Thyroid gland (tissue), 4 donors: ENCODE results near the gene ERCC6L.

ENCODE experiments used
- POLR2A ChIP-seq, 2 donors: fragments of 450-650 bp; IDR thresholded peaks; one replicate each; pipeline ENCODE4 v1.6.1; 2017; ENCODE audit warnings: antibody characterized with exemption in 2 of 2, mild to moderate bottlenecking in 2 of 2, moderate library complexity in 1 of 2
- TF ChIP-seq, protein P1 (sequence below), 6 experiments: fragments of 200-600 bp in 3 of 6; fragments of 450-650 bp in 3 of 6; sonication (generic) in 3 of 6; IDR thresholded peaks; one replicate each; pipeline ENCODE4 v1.5.1; 2016 to 2019; ENCODE audit warnings: antibody characterized with exemption in 6 of 6, mild to moderate bottlenecking in 2 of 6, inconsistent platforms in 1 of 6, moderate library complexity in 1 of 6

DNA sequence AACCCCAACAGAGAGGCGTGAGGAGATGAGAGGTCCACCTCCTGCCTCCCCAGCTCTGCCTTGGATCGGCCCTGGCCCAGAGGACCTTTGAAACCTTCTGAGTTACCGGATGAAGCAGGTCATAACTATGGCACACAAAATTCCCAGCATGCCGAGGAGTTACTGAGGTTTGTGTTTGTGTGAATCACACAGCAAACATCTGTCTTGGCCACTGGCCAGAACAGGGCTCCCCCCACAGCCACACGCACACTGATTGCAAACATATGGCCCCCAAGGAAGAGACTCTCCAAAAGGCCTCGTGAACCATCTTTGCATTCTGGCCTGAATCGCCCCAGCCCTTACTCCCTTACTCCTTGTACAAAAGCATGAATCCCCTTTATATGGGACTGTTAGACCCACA is 19.3 kb upstream of the ERCC6L start:
- TF ChIP-seq, protein P1, sequence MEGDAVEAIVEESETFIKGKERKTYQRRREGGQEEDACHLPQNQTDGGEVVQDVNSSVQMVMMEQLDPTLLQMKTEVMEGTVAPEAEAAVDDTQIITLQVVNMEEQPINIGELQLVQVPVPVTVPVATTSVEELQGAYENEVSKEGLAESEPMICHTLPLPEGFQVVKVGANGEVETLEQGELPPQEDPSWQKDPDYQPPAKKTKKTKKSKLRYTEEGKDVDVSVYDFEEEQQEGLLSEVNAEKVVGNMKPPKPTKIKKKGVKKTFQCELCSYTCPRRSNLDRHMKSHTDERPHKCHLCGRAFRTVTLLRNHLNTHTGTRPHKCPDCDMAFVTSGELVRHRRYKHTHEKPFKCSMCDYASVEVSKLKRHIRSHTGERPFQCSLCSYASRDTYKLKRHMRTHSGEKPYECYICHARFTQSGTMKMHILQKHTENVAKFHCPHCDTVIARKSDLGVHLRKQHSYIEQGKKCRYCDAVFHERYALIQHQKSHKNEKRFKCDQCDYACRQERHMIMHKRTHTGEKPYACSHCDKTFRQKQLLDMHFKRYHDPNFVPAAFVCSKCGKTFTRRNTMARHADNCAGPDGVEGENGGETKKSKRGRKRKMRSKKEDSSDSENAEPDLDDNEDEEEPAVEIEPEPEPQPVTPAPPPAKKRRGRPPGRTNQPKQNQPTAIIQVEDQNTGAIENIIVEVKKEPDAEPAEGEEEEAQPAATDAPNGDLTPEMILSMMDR (IDR thresholded peaks at IDR 0.05), result no peak
- TF ChIP-seq POLR2A (IDR thresholded peaks at IDR 0.05), result no peak
